OCI-M2 (cell line): Measurements from ENCODE around the gene NSUN6.

Source experiments
- DNase-seq: peaks from one replicate; lab custom pipeline; 2025; ENCODE audit not compliant: unreplicated experiment; lab: John Stamatoyannopoulos, UW

Gene NSUN6

DNA sequence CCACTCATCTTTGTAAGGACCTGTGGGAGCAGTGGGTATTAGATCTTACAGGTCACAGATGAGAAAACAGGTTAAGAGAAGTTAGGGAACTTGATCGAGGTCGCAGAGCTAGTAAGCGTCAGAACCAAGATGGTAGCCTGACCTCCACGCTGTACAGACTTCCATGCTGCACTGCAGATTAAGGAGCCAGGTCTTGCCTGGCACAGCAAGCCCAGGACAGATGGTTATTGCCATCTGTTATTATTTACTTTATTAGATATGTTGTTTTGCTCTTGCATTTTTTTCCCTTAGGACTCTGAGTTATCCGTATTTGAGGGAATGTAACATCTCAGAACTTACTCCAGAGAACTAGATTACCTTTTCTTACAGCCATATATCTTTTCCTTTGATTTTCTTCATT, 147.2 kb downstream of the NSUN6 start:
- DNase-seq, result no peak

DNA sequence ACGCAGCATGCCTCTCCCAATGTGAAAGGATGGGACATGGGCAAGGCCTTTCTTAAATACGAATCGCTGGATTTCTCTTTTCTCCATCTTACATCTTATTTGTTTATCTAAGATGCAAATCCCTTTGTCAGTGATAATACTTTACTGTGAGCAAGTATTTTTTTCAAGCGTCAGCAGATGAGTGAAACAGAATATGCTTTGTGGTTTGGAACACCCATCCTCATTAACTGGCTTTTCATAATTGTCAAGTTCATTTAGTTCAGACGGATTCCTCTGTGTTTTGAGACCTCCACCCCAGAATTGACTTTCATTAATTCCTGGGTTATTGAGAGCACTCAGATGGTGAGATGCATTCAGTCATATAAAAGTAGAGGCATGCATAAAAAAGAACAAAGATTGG, 149.8 kb downstream of the NSUN6 start:
- DNase-seq, result no peak

DNA sequence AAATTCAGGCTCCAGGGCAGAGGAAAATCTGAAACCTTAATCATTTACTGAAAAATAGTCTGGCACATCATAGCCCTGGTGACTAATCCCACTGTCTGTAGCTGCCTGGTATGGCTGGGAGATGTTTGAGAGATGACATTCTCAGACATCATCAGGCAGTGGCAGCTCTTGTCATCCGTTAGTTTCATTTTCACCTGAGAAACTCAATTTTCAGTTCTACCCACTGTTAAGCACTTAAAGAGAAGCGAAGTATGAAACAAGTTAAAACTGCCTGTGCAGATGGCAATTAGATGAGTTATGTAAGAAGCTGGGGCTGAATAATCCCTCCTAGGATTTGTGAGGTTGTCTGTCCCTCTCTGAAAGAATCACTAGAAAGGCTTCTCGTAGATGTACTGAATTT, 150.2 kb downstream of the NSUN6 start:
- no peak for DNase-seq

DNA sequence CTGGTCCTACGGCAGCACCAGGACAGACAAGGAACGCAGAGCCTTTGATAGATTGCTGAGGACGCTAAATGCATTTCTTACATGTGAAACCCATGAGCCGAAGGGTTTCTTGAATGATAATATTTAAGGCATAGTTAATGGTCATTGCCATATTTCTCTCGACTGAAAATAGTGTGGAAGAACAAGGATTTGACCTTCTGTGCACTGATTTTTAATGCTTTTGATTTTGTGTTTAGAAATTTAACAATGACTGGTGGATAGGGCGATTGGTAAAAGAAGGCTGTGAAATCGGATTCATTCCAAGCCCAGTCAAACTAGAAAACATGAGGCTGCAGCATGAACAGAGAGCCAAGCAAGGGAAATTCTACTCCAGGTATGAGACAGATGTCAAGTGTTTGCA, 150.8 kb downstream of the NSUN6 start:
- DNase-seq, result no peak

DNA sequence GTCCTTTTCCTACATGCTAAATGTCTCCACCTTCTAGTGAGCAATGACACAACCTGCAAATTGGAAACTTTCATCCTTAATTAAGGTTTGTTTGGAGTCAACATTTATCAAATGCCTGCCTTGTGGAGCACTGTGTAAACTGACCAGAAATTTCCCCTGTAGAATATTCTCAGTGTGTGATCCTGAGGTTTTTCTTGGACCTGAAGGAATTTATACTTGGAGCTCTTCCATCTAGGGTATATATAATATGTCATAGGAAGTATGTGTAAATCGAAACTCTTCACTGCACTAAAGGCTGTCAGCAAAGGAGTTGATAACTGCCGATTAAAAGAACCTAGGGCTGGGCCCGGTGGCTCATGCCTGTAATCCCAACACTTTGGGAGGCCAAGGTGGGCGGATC, 152.4 kb downstream of the NSUN6 start:
- DNase-seq, result no peak

DNA sequence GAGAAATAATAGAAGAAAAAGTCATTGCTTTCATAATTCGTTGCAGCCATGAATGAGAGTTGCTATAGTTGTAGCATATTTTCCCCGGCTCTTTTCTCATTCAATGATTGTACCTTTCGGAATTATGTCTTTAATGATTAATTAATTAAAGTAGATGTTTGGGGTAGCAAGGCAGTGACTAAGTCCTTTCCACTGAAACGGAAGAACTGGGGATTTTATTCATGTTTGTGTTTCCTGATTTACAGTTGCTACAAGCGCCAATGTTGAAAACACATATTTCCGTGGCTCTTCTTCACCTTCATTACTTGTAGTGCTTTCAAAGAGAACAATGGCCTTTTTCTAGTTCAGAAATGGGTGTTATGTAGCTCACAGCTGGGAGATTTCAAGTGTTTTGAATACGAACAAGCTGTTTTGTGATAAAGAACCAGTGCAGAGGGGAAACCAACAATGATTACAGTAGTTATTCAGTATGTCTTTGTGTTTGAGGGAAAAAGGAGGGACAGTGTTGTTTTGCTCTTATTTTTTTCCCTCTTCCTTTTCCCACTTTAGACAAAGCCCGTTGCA, 153.5 kb downstream of the NSUN6 start:
- DNase-seq, result no peak
